Activated naive CD4-positive, alpha-beta T cell treated with Interleukin-2 at 50 U/mL for 16 hours (primary cell): Measurements from ENCODE around the gene MRPL28.
"Not testable (repeated sequence)": the region's sequence is repeated elsewhere in the genome, so short reads cannot be mapped to it uniquely, and the experiment has no call there.

Experiments used
- DNase-seq: peaks from one replicate; pipeline ENCODE4 v3.0.0-alpha.2; 2020

MRPL28 gene

DNA sequence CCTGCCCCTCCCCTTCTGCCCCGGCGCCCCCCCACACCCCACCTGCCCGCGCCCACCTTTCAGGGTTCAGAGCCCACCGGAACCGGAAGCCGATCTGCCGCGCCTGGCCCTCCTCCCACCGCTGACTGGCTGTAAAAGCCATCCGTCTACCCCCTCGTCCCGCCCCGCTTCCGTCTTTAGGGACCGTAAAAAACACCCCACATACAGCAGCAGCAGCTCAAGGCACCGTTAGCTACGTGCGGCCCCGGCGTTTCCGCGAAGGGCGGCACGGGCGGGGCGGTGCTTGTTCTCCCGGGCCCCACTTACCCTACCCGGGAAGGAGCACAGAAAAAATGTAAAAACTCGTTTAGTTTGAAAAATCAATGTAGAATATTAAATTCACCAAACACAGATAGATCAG lies at the start of gene MRPL28:
TSS of gene MRPL28 (minus strand) at position 96 of the 400 bp plus-strand sequence. CDS start 320 bp downstream, outside the sequence.
- peak; percentile 94 for DNase-seq

DNA sequence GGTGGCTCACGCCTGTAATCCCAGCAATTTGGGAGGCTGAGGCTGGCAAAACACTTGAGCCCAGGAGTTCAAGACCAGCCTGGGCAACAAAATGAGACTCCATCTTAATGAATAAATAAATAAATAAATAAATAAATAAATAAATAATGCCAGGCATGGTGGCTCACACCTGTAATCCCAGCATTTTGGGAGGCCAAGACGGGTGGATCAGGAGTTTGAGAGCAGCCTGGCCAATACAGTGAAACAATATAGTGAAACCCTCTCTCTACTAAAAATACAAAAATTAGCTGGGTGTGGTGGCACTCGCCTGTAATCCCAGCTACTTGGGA lies 44.8 kb upstream of the MRPL28 start:
- DNase-seq = not testable (repeated sequence)

DNA sequence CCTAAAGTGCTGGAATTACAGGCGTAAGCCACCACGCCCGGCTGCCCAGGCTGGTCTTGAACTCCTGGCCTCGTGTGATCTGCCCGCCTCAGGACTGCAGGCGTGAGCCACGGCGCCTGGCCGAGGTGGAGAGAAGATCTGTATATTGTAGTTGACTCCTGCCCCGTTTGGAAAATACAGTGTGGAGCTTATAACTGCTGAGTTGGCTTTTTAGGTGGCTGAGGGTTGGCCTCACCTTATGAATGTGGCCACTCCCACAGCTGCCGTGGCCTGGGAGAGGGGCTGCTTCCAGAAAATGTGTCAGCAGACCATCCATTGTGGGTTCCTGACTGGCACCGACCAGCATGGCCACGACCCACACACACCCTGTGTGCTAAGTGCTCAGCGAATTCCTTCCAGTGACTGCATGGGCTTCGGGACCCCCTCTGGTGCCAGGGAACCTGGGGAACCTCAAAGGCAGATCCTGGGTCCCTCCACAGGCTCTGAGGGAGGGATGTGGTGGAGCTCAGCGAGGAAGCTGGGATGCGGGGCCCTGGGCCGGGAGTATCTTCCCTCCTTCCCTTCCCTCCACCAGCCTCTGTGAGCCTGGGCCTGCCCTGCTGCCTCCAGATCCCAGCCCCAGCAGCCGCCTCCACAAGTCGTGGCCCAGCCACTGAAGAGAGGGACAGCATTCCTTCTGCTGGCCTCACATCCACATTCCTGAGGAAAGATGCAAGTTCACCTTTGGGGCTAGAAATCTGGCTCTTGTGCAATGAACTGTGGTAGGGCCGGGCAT lies 44.2 kb upstream of the MRPL28 start:
- no peak for DNase-seq

DNA sequence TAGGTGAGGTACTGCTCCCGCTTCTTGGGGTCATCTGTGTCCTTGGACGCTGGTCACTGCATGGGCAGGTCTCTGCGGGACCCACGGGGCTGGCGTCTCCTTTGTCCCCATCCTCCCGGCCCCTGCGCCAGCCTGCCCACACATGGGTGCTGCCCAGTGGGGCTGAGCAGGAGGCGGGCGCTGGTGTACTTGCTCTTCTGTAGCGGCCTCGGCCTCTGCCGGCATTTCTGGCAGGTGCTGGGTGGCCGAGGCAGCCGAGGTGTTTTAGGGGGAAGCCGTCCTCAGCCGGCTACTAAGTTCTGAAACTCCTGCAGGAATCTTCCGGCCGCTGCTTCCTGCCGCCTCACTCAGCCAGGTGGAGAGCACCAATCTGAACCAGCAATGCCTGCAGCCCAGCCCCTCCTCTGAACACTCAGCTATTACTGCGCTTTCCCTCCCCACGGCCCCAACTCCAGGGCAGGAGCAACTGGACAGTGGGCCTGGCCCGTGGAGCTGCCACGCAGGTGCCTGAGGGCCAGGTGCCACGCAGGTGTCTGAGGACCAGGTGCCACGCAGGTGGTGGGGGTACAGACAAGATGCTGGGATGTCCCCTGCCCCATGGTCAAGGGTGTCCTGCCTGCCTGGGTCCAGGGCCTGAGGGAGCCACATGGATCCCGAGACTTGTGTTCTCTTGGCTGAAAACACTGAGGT lies 41.4 kb upstream of the MRPL28 start:
- no peak for DNase-seq

DNA sequence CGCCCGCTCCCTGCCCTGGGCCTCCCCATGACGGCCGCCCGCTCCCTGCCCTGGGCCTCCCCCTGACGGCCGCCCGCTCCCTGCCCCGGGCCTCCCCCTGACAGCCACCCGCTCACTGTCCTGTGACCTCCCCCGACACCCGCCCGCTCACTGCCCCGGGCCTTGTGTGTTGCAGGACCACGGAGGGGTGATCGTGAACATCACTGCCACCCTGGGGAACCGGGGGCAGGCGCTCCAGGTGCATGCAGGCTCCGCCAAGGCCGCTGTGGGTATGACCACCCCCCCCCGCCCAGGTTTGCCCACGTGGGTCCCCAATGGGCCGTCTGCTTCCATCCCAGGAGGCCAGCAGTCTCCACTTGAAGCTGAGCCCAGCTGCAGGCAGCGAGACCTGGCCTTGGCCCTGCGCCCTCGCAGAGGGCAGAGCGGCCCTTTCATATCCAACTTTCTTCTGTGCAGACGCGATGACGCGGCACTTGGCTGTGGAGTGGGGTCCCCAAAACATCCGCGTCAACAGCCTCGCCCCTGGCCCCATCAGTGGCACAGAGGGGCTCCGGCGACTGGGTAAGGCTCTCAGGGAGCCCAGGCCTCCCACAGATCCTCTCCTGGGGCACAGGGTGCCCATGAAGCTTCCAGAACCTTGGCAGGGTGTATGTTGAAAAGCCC lies 40.3 kb upstream of the MRPL28 start:
- no peak for DNase-seq

DNA sequence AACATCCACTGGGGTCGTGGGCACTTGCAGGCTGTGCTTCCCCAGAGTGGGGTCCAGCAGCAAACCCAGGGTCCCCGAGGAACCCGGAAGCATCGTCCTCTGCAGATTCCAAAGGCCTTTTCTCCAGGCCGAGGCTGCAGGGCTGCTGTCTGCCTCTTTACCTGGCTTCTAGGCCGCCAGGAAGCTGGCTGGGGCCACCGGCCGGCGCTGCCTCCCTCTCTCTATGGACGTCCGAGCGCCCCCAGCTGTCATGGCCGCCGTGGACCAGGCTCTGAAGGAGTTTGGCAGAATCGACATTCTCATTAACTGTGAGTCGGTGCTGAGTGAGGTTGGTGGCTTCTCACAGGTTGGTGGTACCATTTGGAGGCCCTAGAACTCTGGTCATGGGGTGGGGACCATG lies 36.9 kb upstream of the MRPL28 start:
- no peak for DNase-seq

DNA sequence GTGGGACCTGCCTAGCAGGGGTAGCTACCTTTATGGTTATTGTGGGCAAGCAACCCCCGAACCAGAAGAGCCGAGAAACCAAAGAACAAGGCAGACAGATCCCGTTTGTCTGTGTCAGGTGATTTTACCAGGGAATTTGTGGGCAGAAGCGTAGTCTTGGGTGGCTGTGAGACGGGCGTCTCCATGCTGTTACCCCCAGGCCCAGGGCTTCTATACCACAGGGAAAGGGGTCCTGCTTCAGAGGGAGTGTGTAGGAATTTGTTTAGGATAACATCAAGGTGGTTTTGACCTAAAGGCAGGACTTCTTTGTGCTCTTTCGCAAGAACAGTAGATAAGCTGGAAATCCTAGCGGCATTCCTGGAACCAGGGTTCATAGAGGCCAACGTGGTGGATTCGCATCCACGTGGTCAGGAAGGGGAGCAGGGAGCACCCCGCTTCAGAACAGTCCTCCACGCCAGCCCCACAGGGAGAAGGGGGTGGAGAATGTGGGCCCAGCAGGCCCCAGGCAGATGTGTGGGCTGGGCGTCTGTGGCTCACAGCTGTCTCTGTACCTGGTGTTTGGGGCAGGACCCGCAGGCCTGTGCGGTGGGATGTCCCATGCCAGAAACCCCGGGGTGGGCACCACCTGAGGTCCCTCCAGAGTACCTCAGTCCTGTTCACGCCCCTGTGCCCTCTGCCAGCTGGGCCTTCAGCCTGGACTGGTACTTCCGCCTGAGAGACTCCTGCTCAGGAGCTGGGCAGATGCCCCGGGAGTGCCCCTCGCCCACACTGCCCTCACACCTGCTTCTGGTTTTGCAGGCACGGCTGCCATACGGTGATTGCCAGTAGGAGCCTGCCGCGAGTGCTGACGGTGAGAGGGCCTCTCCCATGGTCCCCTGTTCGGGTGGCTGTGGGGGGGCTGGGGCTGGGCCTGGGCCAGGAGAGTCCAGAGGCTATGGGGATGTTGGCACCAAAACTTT lies 35.5 kb upstream of the MRPL28 start:
- DNase-seq = no peak

DNA sequence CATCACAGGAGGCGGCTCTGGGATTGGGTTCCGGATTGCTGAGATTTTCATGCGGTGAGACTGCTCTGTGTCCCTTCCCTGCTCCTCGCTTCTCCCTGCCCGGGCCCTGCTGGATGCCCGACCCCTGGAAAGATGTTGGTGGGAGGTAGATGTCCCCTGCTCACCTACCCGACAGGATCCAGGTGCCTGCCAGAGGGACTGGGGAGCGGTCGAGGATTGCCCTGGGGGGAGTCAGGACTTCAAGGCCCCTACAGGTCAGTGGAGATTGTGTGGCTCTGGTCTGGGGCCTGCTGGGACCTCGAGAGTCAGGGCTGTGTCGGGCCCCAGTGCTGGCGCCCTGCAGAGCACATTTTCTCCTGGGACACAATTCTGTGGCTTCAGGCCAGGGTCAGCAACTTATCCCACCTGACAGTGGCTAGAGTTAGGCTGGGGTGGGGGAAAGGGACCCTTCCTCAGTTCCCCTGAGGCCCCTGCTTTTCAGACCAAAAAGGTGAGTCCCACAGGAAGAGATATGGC lies 34.7 kb upstream of the MRPL28 start:
- no peak for DNase-seq

DNA sequence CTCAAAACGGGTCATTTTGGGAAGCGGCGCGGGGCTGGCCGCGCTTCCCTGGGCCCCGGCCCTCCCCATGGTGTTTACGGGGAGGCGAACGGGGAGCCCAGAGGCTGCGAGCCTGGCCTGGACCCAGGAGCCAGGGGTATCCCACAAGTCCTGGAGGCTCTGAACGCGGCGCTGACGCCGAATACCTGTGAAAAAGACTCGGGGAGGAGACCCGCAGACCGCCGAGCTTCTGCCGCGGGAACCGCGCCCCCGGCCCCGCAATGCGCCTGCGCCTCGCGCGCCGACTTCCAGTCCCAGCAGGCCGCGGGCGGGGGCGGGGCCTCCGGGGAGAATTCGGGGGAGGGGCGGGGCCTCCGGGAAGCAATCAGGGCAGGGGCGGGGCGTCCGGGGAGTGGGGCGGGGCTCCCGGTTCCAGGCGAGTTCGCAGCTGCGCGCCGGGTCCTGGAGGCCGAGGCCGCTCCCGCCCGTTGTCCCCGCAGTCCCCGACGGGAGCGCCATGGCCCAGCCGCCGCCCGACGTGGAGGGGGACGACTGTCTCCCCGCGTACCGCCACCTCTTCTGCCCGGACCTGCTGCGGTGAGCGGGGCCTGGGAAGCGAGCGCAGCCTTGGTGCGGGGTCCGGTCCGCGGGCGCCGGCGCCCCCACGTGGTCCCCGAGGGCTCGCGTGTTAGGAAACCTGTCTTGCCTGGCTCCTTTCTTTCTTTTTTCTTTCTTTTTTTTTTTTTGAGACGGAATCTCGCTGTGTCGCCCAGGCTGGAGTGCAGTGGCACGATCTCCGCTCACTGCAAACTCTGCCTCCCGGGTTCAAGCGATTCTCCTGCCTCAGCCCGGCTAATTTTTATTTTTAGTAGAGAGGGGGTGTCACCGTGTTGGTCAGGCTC lies 31.4 kb upstream of the MRPL28 start, which contains the start of gene DECR2:
TSS of gene DECR2 (plus strand) at position 418 of the 881 bp plus-strand sequence. CDS start at position 497, 79 bp downstream.
- peak; percentile 97 for DNase-seq

DNA sequence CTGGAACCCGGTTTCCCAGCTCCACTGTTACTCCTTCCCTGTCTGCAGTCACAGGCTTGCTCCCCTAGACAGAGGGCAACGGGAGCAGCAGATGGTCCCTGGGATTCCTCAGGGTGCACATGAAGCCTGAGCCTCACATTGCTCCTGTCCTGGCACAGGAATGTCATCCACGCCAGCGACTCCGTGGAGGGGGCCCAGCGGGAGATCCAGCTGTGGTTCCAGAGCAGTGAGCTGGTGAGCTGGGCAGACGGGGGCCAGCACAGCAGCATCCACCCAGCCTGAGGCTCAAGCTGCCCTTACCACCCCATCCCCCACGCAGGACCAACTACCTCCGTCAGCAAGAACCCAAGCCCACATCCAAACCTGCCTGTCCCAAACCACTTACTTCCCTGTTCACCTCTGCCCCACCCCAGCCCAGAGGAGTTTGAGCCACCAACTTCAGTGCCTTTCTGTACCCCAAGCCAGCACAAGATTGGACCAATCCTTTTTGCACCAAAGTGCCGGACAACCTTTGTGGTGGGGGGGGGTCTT lies 29.8 kb upstream of the MRPL28 start:
- no peak for DNase-seq

DNA sequence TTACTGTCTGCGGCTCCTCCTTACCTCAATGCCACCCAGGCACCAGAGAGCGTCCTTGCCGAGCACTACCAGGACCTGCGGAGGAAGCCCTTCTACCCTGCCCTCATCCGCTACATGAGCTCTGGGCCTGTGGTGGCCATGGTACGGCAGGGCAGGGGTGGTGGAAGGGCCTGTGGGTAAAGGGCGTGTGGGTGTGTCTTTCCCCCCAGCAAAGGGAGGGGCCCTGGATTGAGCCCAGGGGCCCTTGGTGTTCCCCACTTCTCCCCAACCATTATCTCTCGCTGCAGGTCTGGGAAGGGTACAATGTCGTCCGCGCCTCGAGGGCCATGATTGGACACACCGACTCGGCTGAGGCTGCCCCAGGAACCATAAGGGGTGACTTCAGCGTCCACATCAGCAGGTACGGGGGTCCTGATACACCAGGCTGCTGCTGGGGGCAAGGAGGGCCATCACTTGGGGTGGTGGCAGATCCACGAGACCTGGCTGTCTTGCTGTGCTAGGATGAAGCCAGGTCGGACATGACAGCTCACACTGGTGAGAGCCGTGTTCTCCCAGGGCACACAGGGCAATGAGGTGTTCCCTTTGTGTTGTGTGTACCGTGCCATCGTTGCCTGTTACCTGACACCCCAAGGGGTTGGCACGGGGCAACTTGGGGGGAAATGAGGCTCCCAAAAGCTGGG lies 29.1 kb upstream of the MRPL28 start:
- DNase-seq = no peak

DNA sequence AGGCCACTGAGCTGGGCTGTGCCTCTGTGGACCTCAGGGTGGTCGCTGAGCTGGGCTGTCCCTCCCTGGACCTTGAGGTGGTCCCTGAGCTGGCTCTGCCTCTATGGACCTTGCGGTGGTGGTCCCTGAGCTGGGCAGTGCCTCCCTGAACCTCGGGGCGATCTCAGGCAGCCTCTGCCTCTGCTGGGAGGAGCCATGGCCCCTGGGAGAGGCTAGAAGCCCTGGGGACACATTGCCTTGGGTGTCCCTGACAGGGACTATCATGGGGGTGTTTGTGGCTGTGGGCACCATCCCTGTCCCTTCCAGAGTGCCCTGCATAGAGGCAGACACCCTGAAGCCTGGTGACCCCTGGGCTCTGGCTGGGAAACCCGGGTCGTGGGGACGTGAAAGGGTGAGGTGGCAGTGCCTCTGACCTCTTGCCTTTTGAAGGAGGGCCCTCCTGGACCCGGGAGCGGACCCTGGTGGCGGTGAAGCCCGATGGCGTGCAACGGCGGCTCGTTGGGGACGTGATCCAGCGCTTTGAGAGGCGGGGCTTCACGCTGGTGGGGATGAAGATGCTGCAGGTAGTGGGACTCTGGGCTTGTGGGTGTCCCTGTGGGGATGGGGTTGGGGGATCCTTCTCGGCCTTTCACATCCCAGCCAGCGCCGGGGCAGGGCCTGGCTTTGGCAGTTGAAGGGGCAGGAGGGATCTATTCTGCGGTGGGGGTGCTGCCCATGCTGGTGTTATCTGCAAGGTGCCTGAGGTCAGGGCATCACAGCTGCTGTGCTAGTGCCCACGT lies 28.4 kb upstream of the MRPL28 start:
- no peak for DNase-seq

DNA sequence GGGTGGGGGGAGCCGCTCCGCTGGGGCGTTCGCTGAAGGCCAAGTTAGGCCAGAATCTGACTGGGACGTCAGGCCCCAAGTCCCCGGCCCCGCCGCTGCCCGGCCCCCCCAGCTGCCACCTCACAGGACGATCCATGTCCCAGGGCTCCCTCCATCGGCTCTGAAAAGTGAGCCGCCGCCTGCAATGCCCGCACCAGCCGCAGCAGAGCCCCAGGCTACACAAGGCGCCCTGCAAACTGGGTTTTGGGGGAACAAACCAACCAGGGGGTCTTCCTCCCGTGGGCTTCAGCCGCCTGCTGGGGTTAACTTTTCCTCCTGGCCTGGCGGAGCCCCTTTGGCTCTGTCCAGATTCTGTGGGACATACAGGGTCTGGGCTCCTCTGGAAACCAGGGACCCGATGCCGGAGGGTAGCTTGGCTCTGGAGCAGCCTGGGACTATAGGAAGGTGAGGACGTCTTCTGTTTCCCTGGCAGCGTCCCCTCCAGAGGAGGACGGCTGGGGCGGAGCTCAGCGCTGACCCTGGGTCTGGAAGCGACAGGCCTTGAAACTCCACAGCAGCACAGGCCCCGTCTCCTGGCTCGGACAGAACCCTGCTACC lies 27.5 kb upstream of the MRPL28 start:
- DNase-seq = peak; percentile 18

DNA sequence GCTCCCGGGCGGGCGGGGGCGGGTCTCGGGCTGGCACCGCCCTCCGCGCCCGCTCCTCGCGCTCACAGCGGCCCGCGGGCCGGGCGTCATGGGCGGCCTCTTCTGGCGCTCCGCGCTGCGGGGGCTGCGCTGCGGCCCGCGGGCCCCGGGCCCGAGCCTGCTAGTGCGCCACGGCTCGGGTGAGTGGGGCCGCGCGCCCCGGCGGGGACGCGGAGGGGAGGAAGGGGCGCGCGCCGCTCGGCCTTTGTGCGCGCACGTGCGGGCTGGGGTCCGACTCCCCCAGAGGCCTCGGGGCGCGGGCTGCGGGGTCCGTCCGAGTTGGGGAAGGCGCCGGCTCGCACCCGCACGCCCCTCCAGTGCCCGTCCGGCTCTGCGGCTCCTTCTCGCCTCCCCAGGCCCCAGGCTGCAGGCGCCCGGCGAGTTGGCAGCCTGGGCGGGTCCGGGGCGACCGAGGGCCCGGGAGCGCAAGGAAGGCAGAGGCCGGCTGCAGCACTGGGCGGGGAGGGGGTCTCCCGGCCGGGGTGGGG lies 26.9 kb upstream of the MRPL28 start, which contains the start of gene NME4:
TSS of gene NME4 (plus strand) at position 65 of the 527 bp plus-strand sequence. CDS start at position 89, 24 bp downstream.
- peak; percentile 24 for DNase-seq

DNA sequence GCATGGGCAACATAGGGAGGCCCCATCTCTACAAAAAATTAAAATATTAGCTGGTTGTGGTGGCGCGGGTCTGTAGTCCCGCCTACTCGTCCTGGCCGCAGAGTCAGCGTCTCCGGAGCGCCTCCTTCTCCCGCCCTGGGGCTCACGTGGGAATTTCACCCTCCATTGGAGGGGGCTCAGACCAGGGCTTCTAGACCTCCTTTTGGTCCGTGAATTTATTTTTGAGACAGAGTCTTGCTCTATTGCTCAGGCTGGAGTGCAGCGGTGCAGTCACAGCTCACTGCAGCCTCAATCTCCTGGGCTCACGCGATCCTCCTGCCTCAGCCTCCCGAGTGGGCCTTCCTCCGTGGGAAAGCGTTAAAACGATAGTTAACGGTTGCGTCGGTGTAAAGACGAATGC lies 26.3 kb upstream of the MRPL28 start:
- DNase-seq = peak; percentile 8

DNA sequence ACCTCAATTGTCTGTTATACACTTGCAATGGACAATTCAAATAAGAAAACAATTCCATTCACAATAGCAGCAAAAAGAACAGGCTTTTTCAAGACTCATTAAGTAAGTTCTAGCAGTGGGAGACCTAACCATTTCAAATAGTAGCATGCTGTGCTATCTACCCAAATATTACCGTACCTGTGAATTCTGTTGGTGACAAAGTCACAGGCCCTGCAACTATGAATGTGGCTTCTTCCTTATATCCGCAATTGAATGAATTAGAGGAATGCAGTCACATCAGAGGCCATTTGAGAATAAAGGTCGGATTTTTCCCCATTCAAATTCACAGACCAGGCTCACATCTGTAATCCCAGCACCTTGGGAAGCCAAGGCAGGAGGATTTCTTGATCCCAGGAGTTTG lies 25.9 kb upstream of the MRPL28 start:
- no peak for DNase-seq

DNA sequence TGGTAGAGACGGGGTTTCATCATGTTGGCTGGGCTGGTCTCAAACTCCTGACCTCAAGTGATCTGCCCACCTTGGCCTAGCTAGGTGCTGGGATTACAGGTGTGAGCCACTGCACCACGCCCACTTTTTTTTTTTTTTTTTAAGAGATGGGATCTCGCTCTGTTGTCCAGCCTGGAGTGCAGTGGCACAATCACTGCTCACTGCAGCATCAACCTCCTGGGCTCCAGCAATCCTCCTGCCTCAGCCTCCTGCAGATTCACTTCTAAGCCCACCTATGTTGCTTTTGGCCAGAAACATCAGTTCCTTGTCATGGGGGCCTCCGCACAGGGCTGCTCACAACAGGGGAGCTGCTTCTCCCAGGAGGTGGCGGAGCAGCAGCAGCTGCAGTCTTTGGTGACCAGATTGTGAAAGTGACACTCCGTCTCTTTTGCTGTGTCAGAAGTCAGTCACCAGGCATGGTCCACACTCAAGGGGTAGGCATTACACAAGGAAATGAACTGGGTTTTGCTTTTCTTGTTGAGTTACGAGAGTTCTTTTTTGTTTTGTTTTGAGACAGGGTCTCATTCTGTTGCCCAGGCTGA lies 22.2 kb upstream of the MRPL28 start:
- DNase-seq = no peak

DNA sequence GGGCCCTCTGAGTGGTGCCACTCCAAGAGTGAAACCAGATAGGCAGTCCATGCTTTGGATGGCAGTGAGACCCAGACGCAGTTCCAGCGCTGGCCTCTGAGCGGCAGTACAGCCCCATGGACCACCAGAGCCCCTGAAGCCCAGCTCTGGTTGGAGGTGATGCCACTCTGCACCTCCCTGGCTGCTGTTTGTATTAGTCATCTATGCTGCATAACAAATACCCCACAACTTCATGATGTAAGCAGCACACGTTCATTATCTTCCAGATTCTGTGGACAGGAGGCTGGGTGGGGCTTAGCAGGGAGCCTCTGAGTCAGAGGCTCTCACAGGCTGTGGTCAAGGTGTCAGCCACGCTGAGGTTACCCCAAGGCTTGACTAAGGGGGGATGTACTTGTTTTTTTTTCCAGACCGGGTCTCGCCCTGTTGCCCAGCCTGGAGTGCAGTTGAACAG lies 21.6 kb upstream of the MRPL28 start:
- DNase-seq = peak; percentile 85
